SK-N-SH treated with all-trans-retinoic acid at 6 μM for 48 hours (cell line): ENCODE results near the gene RNF112.

Experiments used
- OSR1 ChIP-seq: fragments of 250-450 bp; sonication (Bioruptor Pico); IDR thresholded peaks from 2 replicates; pipeline ENCODE4 v1.8.0; 2022; ENCODE audit warnings: moderate library complexity, mild to moderate bottlenecking, inconsistent platforms
- RARB ChIP-seq: fragments of 250-450 bp; sonication (Bioruptor Pico); IDR thresholded peaks from 2 replicates; pipeline ENCODE4 v1.8.0; 2021; ENCODE audit warnings: mild to moderate bottlenecking, moderate library complexity
- SNAI2 ChIP-seq: fragments of 250-450 bp; sonication (Bioruptor Pico); IDR thresholded peaks from 2 replicates; pipeline ENCODE4 v1.5.0; 2020; ENCODE audit warnings: mild to moderate bottlenecking, moderate library complexity
- ZC3H10 ChIP-seq: fragments of 250-450 bp; sonication (Bioruptor Pico); IDR thresholded peaks from 2 replicates; pipeline ENCODE4 v1.5.1; 2021; ENCODE audit warnings: mild to moderate bottlenecking, moderate library complexity
- ZFP3 ChIP-seq: fragments of 250-450 bp; sonication (Bioruptor Pico); IDR thresholded peaks from 2 replicates; pipeline ENCODE4 v1.5.0; 2020; ENCODE audit warnings: mild to moderate bottlenecking, moderate library complexity
- ZFP30 ChIP-seq: fragments of 450-650 bp; formaldehyde crosslinking; IDR thresholded peaks from 2 replicates; pipeline ENCODE4 v1.5.0; 2022; ENCODE audit warnings: mild to moderate bottlenecking, moderate library complexity
- ZNF70 ChIP-seq: fragments of 450-650 bp; formaldehyde crosslinking; IDR thresholded peaks from 2 replicates; pipeline ENCODE4 v1.5.0; 2020; ENCODE audit warnings: mild to moderate bottlenecking, moderate library complexity
- ZNF8 ChIP-seq: fragments of 450-650 bp; formaldehyde crosslinking; IDR thresholded peaks from 2 replicates; pipeline ENCODE4 v1.5.0; 2020; ENCODE audit warnings: mild to moderate bottlenecking, moderate library complexity
- TF ChIP-seq, protein P1 (sequence below): fragments of 250-450 bp; sonication (Bioruptor Pico); IDR thresholded peaks from 2 replicates; pipeline ENCODE4 v1.8.0; 2020; ENCODE audit warnings: mild to moderate bottlenecking, moderate library complexity, borderline replicate concordance
- TF ChIP-seq, protein P2 (sequence below): fragments of 250-450 bp; sonication (Bioruptor Pico); IDR thresholded peaks from 2 replicates; pipeline ENCODE4 v1.5.1; 2020; ENCODE audit warnings: low read depth, mild to moderate bottlenecking, moderate library complexity
- TF ChIP-seq, protein P3 (sequence below): fragments of 250-450 bp; sonication (Bioruptor Pico); IDR thresholded peaks from 2 replicates; pipeline ENCODE4 v1.8.0; 2021; ENCODE audit warnings: low read depth, mild to moderate bottlenecking, moderate library complexity, borderline replicate concordance
- TF ChIP-seq, protein P4 (sequence below): fragments of 250-450 bp; sonication (Bioruptor Pico); IDR thresholded peaks from 2 replicates; pipeline ENCODE4 v1.5.1; 2021; ENCODE audit warnings: mild to moderate bottlenecking, moderate library complexity

DNA sequence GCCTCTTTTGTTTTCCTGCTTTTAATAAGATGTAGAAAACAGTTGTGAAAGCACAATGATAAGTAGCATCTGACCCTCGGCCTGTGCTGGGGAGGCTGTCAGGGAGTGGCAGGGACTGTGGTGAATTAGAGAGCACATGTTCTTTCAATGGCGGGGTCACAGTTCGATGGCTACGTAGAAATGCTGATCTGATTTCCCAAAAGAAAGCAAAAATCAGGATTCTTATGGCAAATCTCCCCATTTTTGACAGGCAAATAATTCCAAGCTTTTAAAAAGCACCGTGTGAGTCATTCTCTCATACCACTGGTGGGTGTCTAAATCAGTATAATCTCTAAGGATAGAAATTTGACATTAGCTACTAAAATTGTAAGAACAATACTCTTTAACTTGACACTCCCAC, 36.9 kb upstream of the RNF112 start:
- TF ChIP-seq, protein P1, sequence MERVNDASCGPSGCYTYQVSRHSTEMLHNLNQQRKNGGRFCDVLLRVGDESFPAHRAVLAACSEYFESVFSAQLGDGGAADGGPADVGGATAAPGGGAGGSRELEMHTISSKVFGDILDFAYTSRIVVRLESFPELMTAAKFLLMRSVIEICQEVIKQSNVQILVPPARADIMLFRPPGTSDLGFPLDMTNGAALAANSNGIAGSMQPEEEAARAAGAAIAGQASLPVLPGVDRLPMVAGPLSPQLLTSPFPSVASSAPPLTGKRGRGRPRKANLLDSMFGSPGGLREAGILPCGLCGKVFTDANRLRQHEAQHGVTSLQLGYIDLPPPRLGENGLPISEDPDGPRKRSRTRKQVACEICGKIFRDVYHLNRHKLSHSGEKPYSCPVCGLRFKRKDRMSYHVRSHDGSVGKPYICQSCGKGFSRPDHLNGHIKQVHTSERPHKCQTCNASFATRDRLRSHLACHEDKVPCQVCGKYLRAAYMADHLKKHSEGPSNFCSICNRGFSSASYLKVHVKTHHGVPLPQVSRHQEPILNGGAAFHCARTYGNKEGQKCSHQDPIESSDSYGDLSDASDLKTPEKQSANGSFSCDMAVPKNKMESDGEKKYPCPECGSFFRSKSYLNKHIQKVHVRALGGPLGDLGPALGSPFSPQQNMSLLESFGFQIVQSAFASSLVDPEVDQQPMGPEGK = no peak
- TF ChIP-seq, protein P2, sequence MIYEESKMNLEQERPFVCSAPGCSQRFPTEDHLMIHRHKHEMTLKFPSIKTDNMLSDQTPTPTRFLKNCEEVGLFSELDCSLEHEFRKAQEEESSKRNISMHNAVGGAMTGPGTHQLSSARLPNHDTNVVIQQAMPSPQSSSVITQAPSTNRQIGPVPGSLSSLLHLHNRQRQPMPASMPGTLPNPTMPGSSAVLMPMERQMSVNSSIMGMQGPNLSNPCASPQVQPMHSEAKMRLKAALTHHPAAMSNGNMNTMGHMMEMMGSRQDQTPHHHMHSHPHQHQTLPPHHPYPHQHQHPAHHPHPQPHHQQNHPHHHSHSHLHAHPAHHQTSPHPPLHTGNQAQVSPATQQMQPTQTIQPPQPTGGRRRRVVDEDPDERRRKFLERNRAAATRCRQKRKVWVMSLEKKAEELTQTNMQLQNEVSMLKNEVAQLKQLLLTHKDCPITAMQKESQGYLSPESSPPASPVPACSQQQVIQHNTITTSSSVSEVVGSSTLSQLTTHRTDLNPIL = no peak
- TF ChIP-seq OSR1 (CRISPR knock-in tag) (no peak), ZC3H10 (CRISPR knock-in tag) (no peak), SNAI2 (CRISPR knock-in tag) (no peak), RARB (CRISPR knock-in tag) (no peak), ZNF8 (no peak), ZFP30 (no peak), ZNF70 (CRISPR knock-in tag) (no peak), ZFP3 (CRISPR knock-in tag) (no peak)
- TF ChIP-seq, protein P3, sequence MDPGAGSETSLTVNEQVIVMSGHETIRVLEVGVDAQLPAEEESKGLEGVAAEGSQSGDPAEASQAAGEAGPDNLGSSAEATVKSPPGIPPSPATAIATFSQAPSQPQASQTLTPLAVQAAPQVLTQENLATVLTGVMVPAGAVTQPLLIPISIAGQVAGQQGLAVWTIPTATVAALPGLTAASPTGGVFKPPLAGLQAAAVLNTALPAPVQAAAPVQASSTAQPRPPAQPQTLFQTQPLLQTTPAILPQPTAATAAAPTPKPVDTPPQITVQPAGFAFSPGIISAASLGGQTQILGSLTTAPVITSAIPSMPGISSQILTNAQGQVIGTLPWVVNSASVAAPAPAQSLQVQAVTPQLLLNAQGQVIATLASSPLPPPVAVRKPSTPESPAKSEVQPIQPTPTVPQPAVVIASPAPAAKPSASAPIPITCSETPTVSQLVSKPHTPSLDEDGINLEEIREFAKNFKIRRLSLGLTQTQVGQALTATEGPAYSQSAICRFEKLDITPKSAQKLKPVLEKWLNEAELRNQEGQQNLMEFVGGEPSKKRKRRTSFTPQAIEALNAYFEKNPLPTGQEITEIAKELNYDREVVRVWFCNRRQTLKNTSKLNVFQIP = no peak
- TF ChIP-seq, protein P4, sequence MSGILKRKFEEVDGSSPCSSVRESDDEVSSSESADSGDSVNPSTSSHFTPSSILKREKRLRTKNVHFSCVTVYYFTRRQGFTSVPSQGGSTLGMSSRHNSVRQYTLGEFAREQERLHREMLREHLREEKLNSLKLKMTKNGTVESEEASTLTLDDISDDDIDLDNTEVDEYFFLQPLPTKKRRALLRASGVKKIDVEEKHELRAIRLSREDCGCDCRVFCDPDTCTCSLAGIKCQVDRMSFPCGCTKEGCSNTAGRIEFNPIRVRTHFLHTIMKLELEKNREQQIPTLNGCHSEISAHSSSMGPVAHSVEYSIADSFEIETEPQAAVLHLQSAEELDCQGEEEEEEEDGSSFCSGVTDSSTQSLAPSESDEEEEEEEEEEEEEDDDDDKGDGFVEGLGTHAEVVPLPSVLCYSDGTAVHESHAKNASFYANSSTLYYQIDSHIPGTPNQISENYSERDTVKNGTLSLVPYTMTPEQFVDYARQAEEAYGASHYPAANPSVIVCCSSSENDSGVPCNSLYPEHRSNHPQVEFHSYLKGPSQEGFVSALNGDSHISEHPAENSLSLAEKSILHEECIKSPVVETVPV (CRISPR knock-in tag) = no peak
